Coronary artery (tissue), 2 donors: ENCODE measurements around the gene VAV2.

Experiments used
- DNase-seq: peaks from one replicate; pipeline ENCODE4 v3.0.0-alpha.2; 2017; ENCODE audit warnings: low spot score
- H3K27ac ChIP-seq, 2 donors: fragments of 200-600 bp; sonication (generic); one replicate each; pipeline ENCODE4 v1.5.1; 2016 to 2019
- H3K4me3 ChIP-seq: fragments of 200-600 bp; sonication (generic); 2 replicates; pipeline ENCODE4 v1.5.1; 2016; ENCODE audit warnings: mild to moderate bottlenecking, moderate library complexity
- TF ChIP-seq, protein P1 (sequence below): fragments of 200-600 bp; sonication (generic); IDR thresholded peaks from one replicate; pipeline ENCODE4 v1.5.1; 2019; ENCODE audit warnings: antibody characterized with exemption

The VAV2 gene

DNA sequence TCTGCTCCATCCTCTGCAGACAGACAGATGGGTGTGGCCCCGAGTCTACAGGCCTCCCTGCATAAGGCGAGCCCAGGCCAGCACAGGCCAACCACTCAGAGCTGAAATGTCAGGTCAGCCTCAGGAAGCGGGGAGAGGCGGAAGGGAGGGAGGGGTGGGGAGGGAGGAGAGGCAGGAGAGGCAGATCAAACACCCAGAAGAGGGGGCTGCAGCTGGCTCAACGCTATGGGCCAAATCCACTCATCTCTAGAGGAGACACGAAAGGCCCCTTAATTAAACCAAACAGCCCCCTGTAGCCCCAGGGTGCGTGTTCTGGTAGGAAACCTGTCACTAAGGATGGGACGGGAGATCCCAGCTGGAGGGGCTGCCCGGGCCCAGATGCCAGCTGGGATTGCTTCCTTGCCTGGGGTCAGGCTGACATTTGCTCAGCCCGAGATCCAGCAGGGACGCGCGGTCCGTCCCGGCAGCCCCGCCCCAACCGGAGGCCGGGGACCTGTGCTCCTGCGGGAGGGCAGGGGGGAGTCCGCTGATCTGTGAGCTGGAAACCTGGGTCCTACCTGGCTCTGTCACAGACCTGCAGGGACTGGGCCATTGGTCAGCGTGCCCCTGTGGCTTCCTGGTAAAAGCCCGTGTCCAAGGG, 156.7 kb downstream of the VAV2 start:
- Histone ChIP-seq H3K27ac (no peak overlapping the region), H3K4me3 (no peak overlapping the region)
- TF ChIP-seq, protein P1, sequence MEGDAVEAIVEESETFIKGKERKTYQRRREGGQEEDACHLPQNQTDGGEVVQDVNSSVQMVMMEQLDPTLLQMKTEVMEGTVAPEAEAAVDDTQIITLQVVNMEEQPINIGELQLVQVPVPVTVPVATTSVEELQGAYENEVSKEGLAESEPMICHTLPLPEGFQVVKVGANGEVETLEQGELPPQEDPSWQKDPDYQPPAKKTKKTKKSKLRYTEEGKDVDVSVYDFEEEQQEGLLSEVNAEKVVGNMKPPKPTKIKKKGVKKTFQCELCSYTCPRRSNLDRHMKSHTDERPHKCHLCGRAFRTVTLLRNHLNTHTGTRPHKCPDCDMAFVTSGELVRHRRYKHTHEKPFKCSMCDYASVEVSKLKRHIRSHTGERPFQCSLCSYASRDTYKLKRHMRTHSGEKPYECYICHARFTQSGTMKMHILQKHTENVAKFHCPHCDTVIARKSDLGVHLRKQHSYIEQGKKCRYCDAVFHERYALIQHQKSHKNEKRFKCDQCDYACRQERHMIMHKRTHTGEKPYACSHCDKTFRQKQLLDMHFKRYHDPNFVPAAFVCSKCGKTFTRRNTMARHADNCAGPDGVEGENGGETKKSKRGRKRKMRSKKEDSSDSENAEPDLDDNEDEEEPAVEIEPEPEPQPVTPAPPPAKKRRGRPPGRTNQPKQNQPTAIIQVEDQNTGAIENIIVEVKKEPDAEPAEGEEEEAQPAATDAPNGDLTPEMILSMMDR: no peak
- no peak for DNase-seq

DNA sequence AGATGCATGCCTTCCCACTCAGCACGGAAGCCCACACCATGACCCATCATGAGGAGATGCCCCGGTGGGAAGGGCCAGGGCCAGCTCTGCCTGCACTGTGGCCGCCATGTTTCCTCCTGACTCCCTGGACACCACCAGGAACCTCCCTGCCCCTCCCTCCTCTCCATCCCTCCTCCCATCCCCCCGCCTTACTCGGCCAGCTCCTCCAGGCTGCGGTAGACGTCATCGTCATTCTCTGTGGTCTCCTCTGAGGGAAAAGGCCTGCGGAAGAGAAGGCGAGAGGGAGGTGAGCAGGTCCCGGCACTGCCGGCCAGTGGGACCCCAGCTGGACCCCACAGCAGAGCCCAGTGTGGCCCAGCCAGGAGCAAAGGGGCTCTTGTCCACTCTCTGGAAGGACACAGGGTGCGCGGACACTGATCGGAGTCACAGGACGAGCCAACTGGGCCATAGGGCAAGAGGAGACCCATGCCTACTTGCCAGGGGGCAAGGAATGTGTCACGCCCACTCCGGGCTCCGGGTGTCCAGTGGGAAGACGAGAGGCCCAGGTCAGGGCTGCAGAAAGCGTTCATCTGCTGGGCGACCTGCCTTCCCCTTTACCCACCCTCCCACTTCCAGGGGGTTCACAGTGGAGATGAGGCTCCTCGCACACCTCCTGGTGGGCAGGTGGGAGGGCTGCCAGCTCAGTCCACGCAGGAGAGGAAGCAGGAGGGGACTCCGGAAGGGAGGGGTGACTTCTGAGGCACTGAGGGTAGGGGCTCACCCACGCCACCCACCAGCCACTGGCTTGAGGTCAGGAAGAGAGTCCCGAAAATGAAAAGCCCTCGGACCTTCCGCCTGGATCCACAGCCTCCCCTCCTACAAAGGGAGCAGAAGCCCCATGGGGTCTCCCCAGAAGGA, 157.8 kb downstream of the VAV2 start:
- TF ChIP-seq, protein P1: no peak
- Histone ChIP-seq H3K4me3 (no peak overlapping the region), H3K27ac (no peak overlapping the region)
- DNase-seq: no peak

DNA sequence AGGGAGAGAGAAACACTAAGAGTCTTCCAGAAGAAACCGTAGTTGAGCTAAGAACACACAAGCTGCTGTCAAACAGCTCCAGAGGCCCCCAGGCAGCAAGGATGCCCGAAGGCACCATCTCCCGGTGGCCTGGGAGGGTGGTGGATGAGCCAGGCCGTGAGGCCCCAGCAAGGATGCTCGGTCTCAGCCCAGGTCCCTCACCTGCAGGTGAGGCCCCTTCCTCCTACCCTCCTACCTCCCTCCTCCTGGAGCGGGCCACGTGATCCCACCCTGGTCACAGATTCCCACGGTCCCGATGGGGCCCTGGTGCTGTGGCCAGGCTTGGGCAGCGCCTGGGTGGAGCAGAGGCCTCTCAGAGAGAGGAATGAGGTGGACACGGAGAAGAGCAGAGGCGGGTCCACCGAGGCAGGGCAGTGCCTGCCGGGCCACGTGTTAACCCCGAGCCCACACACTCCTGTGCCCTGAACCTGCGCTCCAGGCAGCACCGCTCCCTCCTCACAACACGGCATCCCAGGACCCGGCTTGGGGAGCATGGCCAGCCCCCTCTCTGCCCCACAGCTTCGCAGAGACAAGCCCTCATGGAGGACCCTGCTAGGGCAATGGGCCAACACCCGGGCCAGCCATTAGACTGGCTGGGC, 158.6 kb downstream of the VAV2 start:
- no peak overlapping the region for H3K4me3 ChIP-seq
- no peak for DNase-seq
- TF ChIP-seq, protein P1: no peak
- H3K27ac ChIP-seq: no peak overlapping the region

DNA sequence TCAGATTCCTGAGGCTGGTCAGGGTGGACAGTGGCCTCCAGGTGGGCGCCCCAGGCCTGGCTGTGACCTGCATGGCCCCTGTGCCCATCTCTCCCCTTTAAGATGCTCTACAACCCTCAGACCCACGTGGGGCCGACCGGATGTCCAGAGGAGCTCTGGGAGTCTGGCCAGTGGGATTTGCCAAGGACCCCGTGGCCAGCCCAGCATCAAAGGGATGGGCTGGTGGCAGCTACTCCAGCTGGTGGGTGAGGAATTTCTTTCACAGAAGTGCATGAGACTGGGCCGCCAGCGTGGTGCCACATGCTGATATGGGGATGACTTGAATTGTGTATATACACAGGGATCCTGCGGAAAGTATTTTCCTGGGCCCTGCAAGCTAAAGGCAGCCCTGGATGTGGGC, 159.2 kb downstream of the VAV2 start:
- DNase-seq: no peak
- Histone ChIP-seq H3K4me3 (no peak overlapping the region), H3K27ac (no peak overlapping the region)
- TF ChIP-seq, protein P1: no peak

DNA sequence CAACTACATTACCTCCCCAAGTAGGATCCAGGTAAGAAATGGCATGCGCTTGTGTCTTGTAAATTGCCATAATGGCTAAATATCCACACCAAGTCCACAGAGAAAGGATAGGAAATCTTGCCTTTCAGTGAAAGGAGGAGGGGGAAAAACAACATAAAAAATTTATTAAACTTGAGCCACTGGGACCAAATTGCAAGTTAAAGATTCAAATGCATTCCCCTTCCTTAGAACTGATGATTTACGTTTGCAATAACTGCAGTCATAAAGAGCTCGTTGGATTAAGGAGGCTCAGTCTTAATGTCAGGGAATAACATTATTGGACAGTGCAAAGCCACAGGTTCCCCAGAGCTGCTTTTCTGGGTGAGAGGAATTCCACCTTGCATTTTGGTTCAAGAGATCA, 161.4 kb downstream of the VAV2 start:
- Histone ChIP-seq H3K27ac (no peak overlapping the region), H3K4me3 (no peak overlapping the region)
- TF ChIP-seq, protein P1: no peak
- no peak for DNase-seq

DNA sequence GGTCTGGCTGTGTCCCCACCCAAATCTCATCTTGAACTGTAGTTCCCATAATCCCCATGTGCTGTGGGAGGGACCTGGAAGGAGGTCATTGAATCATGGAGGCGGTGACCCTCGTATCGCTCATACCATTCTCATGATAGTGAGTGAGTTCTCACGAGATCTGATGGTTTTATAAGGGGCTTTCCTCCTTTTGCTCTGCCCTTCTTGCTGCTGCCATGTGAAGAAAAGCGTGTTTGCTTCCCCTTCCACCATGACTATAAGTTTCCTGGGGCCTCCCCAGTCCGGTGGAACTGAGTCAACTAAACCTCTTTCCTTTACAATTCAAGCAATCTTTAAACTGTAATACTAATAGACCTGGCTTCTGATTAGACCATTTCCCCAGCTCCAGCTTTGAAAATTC, 161.8 kb downstream of the VAV2 start:
- no peak overlapping the region for H3K4me3 ChIP-seq
- TF ChIP-seq, protein P1: no peak
- DNase-seq: no peak
- no peak overlapping the region for H3K27ac ChIP-seq
